ENCODE measurements around the gene JUN.

JUN gene

GRCh38 chr1:58812468-58812867 lies 28.6 kb upstream of the JUN start:
- TF ChIP-seq FOXP2 (optimal IDR thresholded peaks at IDR 0.05; ENCODE audit: borderline replicate concordance, extremely low read depth, extremely low read length, insufficient read depth) = no peak
- no peak for TF ChIP-seq TAF1 (IDR thresholded peaks at IDR 0.05; ENCODE audit: borderline replicate concordance, insufficient read depth, low read length)
- no peak for TF ChIP-seq POLR2AphosphoS5 (IDR thresholded peaks at IDR 0.05; ENCODE audit: low read depth, low read length)
- TF ChIP-seq SIN3A (IDR thresholded peaks at IDR 0.05; ENCODE audit: borderline replicate concordance, insufficient read depth, low read length) = no peak
- TF ChIP-seq REST (IDR thresholded peaks at IDR 0.05; ENCODE audit: insufficient read depth in 1 of 2, low read depth in 2 of 2, low read length in 2 of 2) = no peak

GRCh38 chr1:58811303-58811702 lies 27.5 kb upstream of the JUN start:
- TF ChIP-seq POLR2AphosphoS5 (IDR thresholded peaks at IDR 0.05; ENCODE audit: low read depth, low read length) (no peak), SIN3A (IDR thresholded peaks at IDR 0.05; ENCODE audit: borderline replicate concordance, insufficient read depth, low read length) (no peak), REST (IDR thresholded peaks at IDR 0.05; ENCODE audit: insufficient read depth in 1 of 2, low read depth in 2 of 2, low read length in 2 of 2) (no peak), FOXP2 (optimal IDR thresholded peaks at IDR 0.05; ENCODE audit: borderline replicate concordance, extremely low read depth, extremely low read length, insufficient read depth) (no peak), TAF1 (IDR thresholded peaks at IDR 0.05; ENCODE audit: borderline replicate concordance, insufficient read depth, low read length) (no peak)

GRCh38 chr1:58809325-58810010 lies 25.6 kb upstream of the JUN start:
- TF ChIP-seq SIN3A (IDR thresholded peaks at IDR 0.05; ENCODE audit: borderline replicate concordance, insufficient read depth, low read length) = no peak
- no peak for TF ChIP-seq POLR2AphosphoS5 (IDR thresholded peaks at IDR 0.05; ENCODE audit: low read depth, low read length)

- no peak for TF ChIP-seq SIN3A (IDR thresholded peaks at IDR 0.05; ENCODE audit: borderline replicate concordance, insufficient read depth, low read length)
- no peak for TF ChIP-seq POLR2AphosphoS5 (IDR thresholded peaks at IDR 0.05; ENCODE audit: low read depth, low read length)
- TF ChIP-seq TAF1 (IDR thresholded peaks at IDR 0.05; ENCODE audit: borderline replicate concordance, insufficient read depth, low read length) = no peak
- no peak for TF ChIP-seq FOXP2 (optimal IDR thresholded peaks at IDR 0.05; ENCODE audit: borderline replicate concordance, extremely low read depth, extremely low read length, insufficient read depth)
- no peak for TF ChIP-seq REST (IDR thresholded peaks at IDR 0.05; ENCODE audit: insufficient read depth in 1 of 2, low read depth in 2 of 2, low read length in 2 of 2)
Observed at GRCh38 chr1:58808077-58808476, 24.2 kb upstream of the JUN start.

- TF ChIP-seq SIN3A (IDR thresholded peaks at IDR 0.05; ENCODE audit: borderline replicate concordance, insufficient read depth, low read length) = no peak
- no peak for TF ChIP-seq REST (IDR thresholded peaks at IDR 0.05; ENCODE audit: insufficient read depth in 1 of 2, low read depth in 2 of 2, low read length in 2 of 2)
- no peak for TF ChIP-seq FOXP2 (optimal IDR thresholded peaks at IDR 0.05; ENCODE audit: borderline replicate concordance, extremely low read depth, extremely low read length, insufficient read depth)
Observed at GRCh38 chr1:58805716-58806571, 22.1 kb upstream of the JUN start.

Data from PFSK-1 (cell line).